Keratinocyte (primary cell): ENCODE results near the gene NOG. TPM values are rescaled to one million over a fixed set of nuclear protein-coding genes. Genes with fewer than 3 reads are reported as not detected.
A peak's percentile ranks its signal among the peaks of the same experiment; 100 is the strongest.

Experiments
- DNase-seq: peaks from one replicate; pipeline ENCODE4 v3.0.0-alpha.2; 2011; ENCODE audit warnings: low read depth, missing footprints, low spot score
- FAIRE-seq: peaks from 2 replicates; lab custom pipeline; 2011; peaks lifted over from hg19 to GRCh38; lab: Jason Lieb, UNC
- H2AFZ ChIP-seq: 2 replicates; pipeline ENCODE4 v1.6.0; 2012; ENCODE audit warnings: low read length, control low read depth, inconsistent platforms; ENCODE audit not compliant: control insufficient read depth
- H3K27ac ChIP-seq: 2 replicates; pipeline ENCODE4 v1.5.1; 2011; ENCODE audit warnings: low read length; ENCODE audit not compliant: control insufficient read depth, insufficient read depth
- H3K27me3 ChIP-seq: 3 replicates; pipeline ENCODE4 v1.6.0; 2011; ENCODE audit warnings: low read length; ENCODE audit not compliant: control insufficient read depth, insufficient read depth; ENCODE audit errors: extremely low read depth
- H3K36me3 ChIP-seq, 2 experiments: 2 replicates in 1 of 2; 3 replicates in 1 of 2; pipeline ENCODE4 v1.5.1; 2011; ENCODE audit warnings: low read length in 2 of 2, mild to moderate bottlenecking in 1 of 2; ENCODE audit not compliant: control insufficient read depth in 2 of 2, insufficient read depth in 2 of 2; ENCODE audit errors: extremely low read depth in 1 of 2
- H3K4me1 ChIP-seq: 3 replicates; pipeline ENCODE4 v1.5.1; 2011; ENCODE audit warnings: low read length; ENCODE audit not compliant: control insufficient read depth, insufficient read depth; ENCODE audit errors: extremely low read depth
- H3K4me2 ChIP-seq: 3 replicates; pipeline ENCODE4 v1.6.0; 2011; ENCODE audit warnings: low read depth, low read length; ENCODE audit not compliant: control insufficient read depth, insufficient read depth; ENCODE audit errors: extremely low read depth
- H3K4me3 ChIP-seq, 3 experiments: fragments of 200-600 bp in 1 of 3; sonication (generic) in 1 of 3; 2 replicates in 2 of 3; 3 replicates in 1 of 3; pipeline ENCODE4 v1.5.1; 2011 to 2016; ENCODE audit warnings: low read length in 3 of 3, mild to moderate bottlenecking in 3 of 3, control low read depth in 2 of 3, inconsistent platforms in 1 of 3, low read depth in 1 of 3, mixed read lengths in 1 of 3, mixed run types in 1 of 3, moderate library complexity in 1 of 3; ENCODE audit not compliant: control insufficient read depth in 2 of 3, insufficient read depth in 2 of 3; ENCODE audit errors: extremely low read depth in 1 of 3
- H3K79me2 ChIP-seq: 2 replicates; pipeline ENCODE4 v1.6.0; 2012; ENCODE audit warnings: low read length; ENCODE audit not compliant: control insufficient read depth, insufficient read depth
- H3K9ac ChIP-seq: 3 replicates; pipeline ENCODE4 v1.6.0; 2011; ENCODE audit warnings: low read length; ENCODE audit not compliant: control insufficient read depth, insufficient read depth; ENCODE audit errors: extremely low read depth
- H3K9me1 ChIP-seq: 3 replicates; pipeline ENCODE4 v1.6.0; 2011; ENCODE audit warnings: low read length; ENCODE audit not compliant: control insufficient read depth, insufficient read depth; ENCODE audit errors: extremely low read depth
- H3K9me3 ChIP-seq: 2 replicates; pipeline ENCODE4 v1.5.1; 2012; ENCODE audit warnings: low read depth, low read length; ENCODE audit not compliant: control insufficient read depth
- H4K20me1 ChIP-seq: 3 replicates; pipeline ENCODE4 v1.6.0; 2011; ENCODE audit warnings: low read length; ENCODE audit not compliant: control insufficient read depth, insufficient read depth; ENCODE audit errors: extremely low read depth
- CTCF ChIP-seq, 3 experiments: IDR thresholded peaks in 1 of 3; conservative IDR thresholded peaks in 1 of 3; optimal IDR thresholded peaks in 1 of 3; 2 replicates in 2 of 3; 3 replicates in 1 of 3; pipeline versions ENCODE3 to v1.5.1; 2011; ENCODE audit warnings: low read length in 3 of 3, mild to moderate bottlenecking in 3 of 3, moderate library complexity in 2 of 3, control low read depth in 1 of 3, inconsistent platforms in 1 of 3; ENCODE audit not compliant: insufficient read depth in 2 of 3; ENCODE audit errors: extremely low read depth in 1 of 3
- EZH2 ChIP-seq: IDR thresholded peaks from one replicate; pipeline ENCODE4 v1.6.1; 2012; ENCODE audit warnings: inconsistent platforms, mild to moderate bottlenecking, low read length, moderate library complexity
- dilution Hi-C: fragments of 300-500 bp; cut with MboI; formaldehyde crosslinking; loops from one replicate; pipeline ENCODE4 v1.7.0; 2020; ENCODE audit warnings: low sequenced_read_pairs; ENCODE audit not compliant: extremely low pct_ligation_motif_present
- polyA minus RNA-seq, 3 experiments: library from RNA; depleted of rRNA, polyadenylated mRNA; stranded (reverse); fragments of >200 nt; gene quantifications; 1 replicate in 1 of 3; 2 replicates in 1 of 3; 3 replicates in 1 of 3; pipeline ENCODE4 v1.2.3, GENCODE V29; 2011
- polyA plus RNA-seq, 5 experiments: library from polyadenylated mRNA; depleted of rRNA in 3 of 5; stranded (reverse) in 3 of 5; stranded (forward) in 1 of 5; unstranded in 1 of 5; fragments of >200 nt; gene quantifications; 1 replicate in 1 of 5; 2 replicates in 3 of 5; 3 replicates in 1 of 5; pipeline versions ENCODE4 v1.2.1 to v1.2.3, GENCODE V29; 2011 to 2012; ENCODE audit warnings: missing spikeins in 2 of 5, low read depth in 1 of 5, low replicate concordance in 1 of 5

NOG gene
- polyA plus RNA-seq (0.32 to 2.9 TPM (median 0.68 TPM) in 3 replicates), polyA minus RNA-seq (0.19 to 0.52 TPM in 2 of 3 replicates, not detected in the other)
- polyA plus RNA-seq (2011; ENCODE audit: low read depth), result not detected
- 0.45 and 0.79 TPM in 2 replicates for polyA plus RNA-seq (2011; cell fraction: cytosol; rRNA removed)
- polyA plus RNA-seq (2011; cell fraction: nucleus; rRNA removed), result 1.2 and 2.1 TPM in 2 replicates
- polyA plus RNA-seq (2012; ENCODE audit: low replicate concordance), result 0.32 and 4.9 TPM in 2 replicates
- polyA minus RNA-seq (2011; cell fraction: cytosol; rRNA and poly(A)+ RNA removed), result 0.96 TPM
- polyA minus RNA-seq (2011; cell fraction: nucleus; rRNA and poly(A)+ RNA removed), result 0.54 and 1.4 TPM in 2 replicates

- peaks cover 10% of the 10 kb centered on the region for H3K4me1 ChIP-seq
- FAIRE-seq, result no peak
- TF ChIP-seq CTCF (optimal IDR thresholded peaks at IDR 0.05 in 1 of 3, IDR thresholded peaks at IDR 0.05 in 1 of 3, conservative IDR thresholded peaks at IDR 0.05 in 1 of 3; ENCODE audit: extremely low read depth in 1 of 3, insufficient read depth in 2 of 3, low read length in 3 of 3) (no peak), EZH2 (no peak)
- H3K79me2 ChIP-seq, result peaks cover 6% of the 10 kb centered on the region
- no peaks in the 10 kb centered on the region for H4K20me1 ChIP-seq
- H3K27ac ChIP-seq, result peak within 1 kb of the TSS; percentile 40
- H2AFZ ChIP-seq, result peak within 1 kb of the TSS; percentile 85
- no peak for DNase-seq
- no peaks in the 10 kb centered on the region for H3K36me3 ChIP-seq
- no peaks in the 10 kb centered on the region for H3K9me1 ChIP-seq
- peaks cover 40% of the 10 kb centered on the region for H3K27me3 ChIP-seq
- H3K9me3 ChIP-seq, result no peaks in the 10 kb centered on the region
- peak within 1 kb of the TSS; percentile 72 for H3K9ac ChIP-seq
- H3K4me2 ChIP-seq, result peak within 1 kb of the TSS; percentile 82
- dilution Hi-C loops, result no loop called here
- H3K4me3 ChIP-seq, result peak within 1 kb of the TSS; percentile 52 to 83 (median 69)
These were observed at the start of gene NOG for GRCh38 chr17:56593646-56594319. Gene NOG (plus strand): TSS chr17:56593699. CDS start chr17:56594224, 525 bp downstream.

DNA sequence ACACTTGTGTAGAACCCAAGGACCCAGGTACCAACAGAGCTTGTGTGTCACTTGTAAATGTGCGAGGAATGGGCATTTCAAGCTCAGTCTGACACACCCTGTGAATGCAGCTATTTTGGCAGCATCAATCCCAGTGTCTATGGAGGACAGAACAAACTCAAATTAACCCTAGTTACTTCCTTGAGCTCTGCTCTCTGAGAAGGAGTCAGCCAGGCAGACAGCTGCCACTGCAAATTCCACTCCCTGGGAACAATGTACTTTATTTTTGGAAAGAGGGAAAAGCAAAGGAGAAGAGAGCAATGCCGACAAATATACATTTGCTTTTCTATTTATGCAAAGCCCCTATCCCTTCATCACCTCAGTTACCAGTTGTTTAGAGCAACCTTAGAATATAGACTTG, 48.4 kb upstream of the NOG start:
- H3K9me1 ChIP-seq, result no peaks in the 10 kb centered on the region
- FAIRE-seq (no peak), DNase-seq (no peak)
- no peaks in the 10 kb centered on the region for H4K20me1 ChIP-seq
- no peak overlapping the region for H2AFZ ChIP-seq
- no peaks in the 10 kb centered on the region for H3K79me2 ChIP-seq
- H3K27ac ChIP-seq, result no peak overlapping the region
- H3K9me3 ChIP-seq, result no peaks in the 10 kb centered on the region
- no peaks in the 10 kb centered on the region for H3K36me3 ChIP-seq
- no peaks in the 10 kb centered on the region for H3K4me1 ChIP-seq
- no peaks in the 10 kb centered on the region for H3K27me3 ChIP-seq
- no peak overlapping the region for H3K4me3 ChIP-seq
- TF ChIP-seq EZH2 (no peak), CTCF (optimal IDR thresholded peaks at IDR 0.05 in 1 of 3, IDR thresholded peaks at IDR 0.05 in 1 of 3, conservative IDR thresholded peaks at IDR 0.05 in 1 of 3; ENCODE audit: extremely low read depth in 1 of 3, insufficient read depth in 2 of 3, low read length in 3 of 3) (no peak)
- dilution Hi-C loops, result no loop called here
- no peak overlapping the region for H3K9ac ChIP-seq
- no peak overlapping the region for H3K4me2 ChIP-seq
